DND-41 (cell line): ENCODE measurements around the gene PDIA2.

ENCODE experiments used
- ATAC-seq: fragments of 200-7000 bp; cut with Tn5 transposase; 3 replicates; pipeline ENCODE4 v1.9.1; 2021; ENCODE audit warnings: low read depth; ENCODE audit not compliant: insufficient read depth
- DNase-seq: peaks from one replicate; pipeline ENCODE4 v3.0.0-alpha.2; 2020
- H2AFZ ChIP-seq: 2 replicates; pipeline ENCODE4 v1.6.0; 2012; ENCODE audit warnings: low read depth, low read length
- H3K27ac ChIP-seq: 2 replicates; pipeline ENCODE4 v1.5.1; 2012; ENCODE audit warnings: low read length, inconsistent platforms
- H3K27me3 ChIP-seq: fragments of 200-600 bp; sonication (generic); 2 replicates; pipeline ENCODE4 v1.6.0; 2012; ENCODE audit warnings: low read length, mild to moderate bottlenecking, inconsistent platforms; ENCODE audit not compliant: insufficient read depth, poor library complexity
- H3K36me3 ChIP-seq: 2 replicates; pipeline ENCODE4 v1.5.1; 2012; ENCODE audit warnings: low read length, inconsistent platforms; ENCODE audit not compliant: insufficient read depth
- H3K4me1 ChIP-seq: 2 replicates; pipeline ENCODE4 v1.5.1; 2012; ENCODE audit warnings: mild to moderate bottlenecking, low read length; ENCODE audit not compliant: insufficient read depth
- H3K4me2 ChIP-seq: 2 replicates; pipeline ENCODE4 v1.6.0; 2012; ENCODE audit warnings: mild to moderate bottlenecking, moderate library complexity, low read length, inconsistent platforms; ENCODE audit not compliant: insufficient read depth
- H3K4me3 ChIP-seq, 2 experiments: fragments of 200-600 bp in 1 of 2; shearing (Covaris generic) in 1 of 2; 2 replicates each; pipeline ENCODE4 v1.5.1; 2012 to 2016; ENCODE audit warnings: inconsistent platforms in 2 of 2, low read length in 2 of 2, mild to moderate bottlenecking in 2 of 2, low read depth in 1 of 2, moderate library complexity in 1 of 2
- H3K79me2 ChIP-seq: 2 replicates; pipeline ENCODE4 v1.6.0; 2012; ENCODE audit warnings: low read length, inconsistent platforms; ENCODE audit not compliant: insufficient read depth
- H3K9ac ChIP-seq: 2 replicates; pipeline ENCODE4 v1.6.0; 2012; ENCODE audit warnings: low read depth, mild to moderate bottlenecking, inconsistent platforms, low read length, moderate library complexity
- H3K9me3 ChIP-seq: 2 replicates; pipeline ENCODE4 v1.5.1; 2012; ENCODE audit warnings: low read length, moderate library complexity, mild to moderate bottlenecking, inconsistent platforms; ENCODE audit not compliant: insufficient read depth, severe bottlenecking
- H4K20me1 ChIP-seq: 2 replicates; pipeline ENCODE4 v1.6.0; 2012; ENCODE audit warnings: low read length; ENCODE audit not compliant: insufficient read depth
- EZH2 ChIP-seq: IDR thresholded peaks from 3 replicates; pipeline ENCODE4 v1.6.1; 2012; ENCODE audit warnings: borderline replicate concordance, low read depth, mild to moderate bottlenecking, moderate library complexity, low read length, inconsistent platforms; ENCODE audit not compliant: severe bottlenecking
- TF ChIP-seq, protein P1 (sequence below): IDR thresholded peaks from 2 replicates; pipeline ENCODE4 v1.5.1; 2012; ENCODE audit warnings: borderline replicate concordance, low read length, moderate library complexity, mild to moderate bottlenecking; ENCODE audit not compliant: poor library complexity, severe bottlenecking; ENCODE audit errors: extremely low read depth

PDIA2 gene

DNA sequence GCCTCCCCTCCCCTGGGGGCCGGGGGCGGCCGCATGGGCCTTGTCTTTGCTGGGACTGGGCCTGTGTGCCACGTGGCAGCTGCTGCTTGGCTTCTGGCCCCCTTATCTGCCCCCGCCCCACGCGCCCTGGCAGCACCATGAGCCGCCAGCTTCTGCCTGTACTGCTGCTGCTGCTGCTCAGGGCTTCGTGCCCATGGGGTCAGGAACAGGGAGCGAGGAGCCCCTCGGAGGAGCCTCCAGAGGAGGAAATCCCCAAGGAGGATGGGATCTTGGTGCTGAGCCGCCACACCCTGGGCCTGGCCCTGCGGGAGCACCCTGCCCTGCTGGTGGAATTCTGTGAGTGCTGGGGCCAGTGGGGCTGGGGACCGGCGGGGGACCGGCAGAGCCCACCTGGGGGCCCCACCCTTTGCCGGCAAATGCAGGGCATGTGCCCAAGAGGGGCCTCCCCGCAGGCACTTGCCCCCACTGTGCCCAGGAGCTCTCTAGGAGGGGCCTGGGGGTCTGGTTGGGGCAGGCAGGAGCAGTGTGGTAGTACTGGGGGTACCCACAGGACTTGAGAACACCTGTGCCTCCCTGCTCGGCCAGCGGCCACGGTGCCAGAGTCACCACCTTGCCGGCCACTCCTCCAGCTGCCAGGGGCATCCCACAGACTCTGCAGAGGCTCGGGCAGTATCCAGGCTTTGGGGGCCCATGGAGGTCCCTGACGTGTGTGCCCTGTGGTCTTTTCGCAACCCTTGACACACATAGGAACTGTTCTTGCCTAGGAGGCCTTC is at the start of gene PDIA2:
Gene PDIA2, plus strand, starts transcription at position 132 of the 773 bp plus-strand sequence. Its CDS starts 6 bp downstream, at position 138.
- no peaks in the 10 kb centered on the region for H3K27me3 ChIP-seq
- H3K4me3 ChIP-seq, result no peak within 1 kb of the TSS
- no peaks in the 10 kb centered on the region for H3K9me3 ChIP-seq
- TF ChIP-seq, protein P1, sequence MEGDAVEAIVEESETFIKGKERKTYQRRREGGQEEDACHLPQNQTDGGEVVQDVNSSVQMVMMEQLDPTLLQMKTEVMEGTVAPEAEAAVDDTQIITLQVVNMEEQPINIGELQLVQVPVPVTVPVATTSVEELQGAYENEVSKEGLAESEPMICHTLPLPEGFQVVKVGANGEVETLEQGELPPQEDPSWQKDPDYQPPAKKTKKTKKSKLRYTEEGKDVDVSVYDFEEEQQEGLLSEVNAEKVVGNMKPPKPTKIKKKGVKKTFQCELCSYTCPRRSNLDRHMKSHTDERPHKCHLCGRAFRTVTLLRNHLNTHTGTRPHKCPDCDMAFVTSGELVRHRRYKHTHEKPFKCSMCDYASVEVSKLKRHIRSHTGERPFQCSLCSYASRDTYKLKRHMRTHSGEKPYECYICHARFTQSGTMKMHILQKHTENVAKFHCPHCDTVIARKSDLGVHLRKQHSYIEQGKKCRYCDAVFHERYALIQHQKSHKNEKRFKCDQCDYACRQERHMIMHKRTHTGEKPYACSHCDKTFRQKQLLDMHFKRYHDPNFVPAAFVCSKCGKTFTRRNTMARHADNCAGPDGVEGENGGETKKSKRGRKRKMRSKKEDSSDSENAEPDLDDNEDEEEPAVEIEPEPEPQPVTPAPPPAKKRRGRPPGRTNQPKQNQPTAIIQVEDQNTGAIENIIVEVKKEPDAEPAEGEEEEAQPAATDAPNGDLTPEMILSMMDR, result no peak
- no peak for TF ChIP-seq EZH2
- no peak within 1 kb of the TSS for H3K27ac ChIP-seq
- H3K4me2 ChIP-seq, result no peak within 1 kb of the TSS
- no peak within 1 kb of the TSS for H2AFZ ChIP-seq
- peaks cover 21% of the 10 kb centered on the region for H3K36me3 ChIP-seq
- DNase-seq, result no peak
- peaks cover 3% of the 10 kb centered on the region; the same call in 1 of the 2 replicates for H4K20me1 ChIP-seq
- no peak for ATAC-seq
- no peaks in the 10 kb centered on the region for H3K79me2 ChIP-seq
- H3K9ac ChIP-seq, result no peak within 1 kb of the TSS
- H3K4me1 ChIP-seq, result peaks cover 3% of the 10 kb centered on the region; the same call in 1 of the 2 replicates

- H3K4me1 ChIP-seq, result peaks cover 23% of the 10 kb centered on the region
- peak within 1 kb of the TSS; percentile 76 for H3K27ac ChIP-seq
- H3K27me3 ChIP-seq, result no peaks in the 10 kb centered on the region
Measured at GRCh38 chr16:234468-235305, 48.3 kb upstream of the PDIA2 start, which contains the start of gene FAM234A. TSS of gene FAM234A (plus strand) at chr16:234821. CDS start at chr16:254414, 19,593 bp downstream.

GRCh38 chr16:239948-240277 is 43.1 kb upstream of the PDIA2 start:
- peaks cover 7% of the 10 kb centered on the region; the same call in 1 of the 2 replicates for H4K20me1 ChIP-seq

More at GRCh38 chr16:234468-235305, 48.3 kb upstream of the PDIA2 start, which contains the start of gene FAM234A:
- Histone ChIP-seq H2AFZ (peak within 1 kb of the TSS; percentile 87), H3K36me3 (no peaks in the 10 kb centered on the region), H3K9me3 (no peaks in the 10 kb centered on the region), H3K79me2 (peaks cover 27% of the 10 kb centered on the region), H4K20me1 (peaks cover 6% of the 10 kb centered on the region; the same call in 1 of the 2 replicates), H3K4me3 (peak within 1 kb of the TSS; percentile 73 to 95), H3K9ac (peak within 1 kb of the TSS; percentile 78), H3K4me2 (peak within 1 kb of the TSS; percentile 84)
- DNase-seq, result peak; percentile 93
- ATAC-seq, result peak; percentile 79
- no peak for TF ChIP-seq EZH2
- TF ChIP-seq, protein P1, result peak; percentile 56

More at GRCh38 chr16:239948-240277, 43.1 kb upstream of the PDIA2 start:
- peaks cover 39% of the 10 kb centered on the region for H3K79me2 ChIP-seq
- no peak overlapping the region for H3K4me3 ChIP-seq
- no peaks in the 10 kb centered on the region for H3K9me3 ChIP-seq
- no peaks in the 10 kb centered on the region for H3K27me3 ChIP-seq
- no peak overlapping the region for H3K4me2 ChIP-seq
- TF ChIP-seq EZH2, result no peak
- TF ChIP-seq, protein P1, result no peak
- H3K36me3 ChIP-seq, result no peaks in the 10 kb centered on the region
- no peak overlapping the region for H3K27ac ChIP-seq
- DNase-seq (no peak), ATAC-seq (no peak)
- H2AFZ ChIP-seq, result no peak overlapping the region
- peaks cover 9% of the 10 kb centered on the region for H3K4me1 ChIP-seq
- no peak overlapping the region for H3K9ac ChIP-seq
